NCI-H2107 (cell line): ENCODE results near the gene METTL9.
"Not testable (repeated sequence)": the region's sequence is repeated elsewhere in the genome, so short reads cannot be mapped to it uniquely, and the experiment has no call there.

Experiments used
- DNase-seq: peaks from one replicate; lab custom pipeline; 2025; lab: John Stamatoyannopoulos, UW

The METTL9 gene

DNA sequence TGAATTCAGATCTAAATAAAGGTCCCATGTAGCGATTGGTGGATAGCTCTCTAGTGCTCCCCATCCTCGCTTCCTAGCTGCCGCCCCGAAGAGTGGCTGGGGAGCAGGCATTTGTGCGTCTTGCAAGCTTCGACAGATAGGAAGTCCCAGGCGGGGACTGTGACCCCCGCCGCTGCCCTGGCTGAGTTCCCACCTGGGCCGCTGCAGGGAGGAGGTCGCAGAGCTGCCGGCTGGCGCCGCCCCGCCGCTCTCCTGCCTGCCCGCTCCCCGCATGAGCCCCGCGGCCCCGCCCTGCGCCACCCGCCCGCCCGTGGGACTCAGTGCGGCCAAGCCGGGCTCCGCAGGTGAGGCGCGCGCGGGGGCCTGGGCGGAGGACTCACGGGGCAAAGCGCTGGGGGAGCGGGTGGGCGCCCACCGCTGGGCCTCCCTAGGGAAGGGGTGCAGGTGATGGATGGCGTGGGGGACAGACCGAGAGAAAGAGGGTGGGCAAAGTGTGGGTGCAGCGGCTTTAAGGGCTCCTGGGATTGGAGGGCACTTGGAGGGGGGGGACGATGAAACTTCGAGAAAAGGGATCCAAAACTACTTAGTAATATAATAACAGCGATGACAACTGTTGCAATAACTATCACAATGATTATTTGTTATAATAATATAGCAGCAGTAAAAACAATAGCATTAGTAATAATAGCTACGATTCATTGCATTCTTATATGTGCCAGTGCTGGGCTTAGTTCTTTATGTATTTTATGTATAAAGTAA is 64.7 kb downstream of the METTL9 start, which contains the start of gene OTOA:
TSS of gene OTOA (plus strand) at position 80 of the 759 bp plus-strand sequence. CDS start 14,547 bp downstream, outside the sequence.
- no peak for DNase-seq

GRCh38 chr16:21664801-21665492 is 65.6 kb downstream of the METTL9 start:
- no peak for DNase-seq

DNA sequence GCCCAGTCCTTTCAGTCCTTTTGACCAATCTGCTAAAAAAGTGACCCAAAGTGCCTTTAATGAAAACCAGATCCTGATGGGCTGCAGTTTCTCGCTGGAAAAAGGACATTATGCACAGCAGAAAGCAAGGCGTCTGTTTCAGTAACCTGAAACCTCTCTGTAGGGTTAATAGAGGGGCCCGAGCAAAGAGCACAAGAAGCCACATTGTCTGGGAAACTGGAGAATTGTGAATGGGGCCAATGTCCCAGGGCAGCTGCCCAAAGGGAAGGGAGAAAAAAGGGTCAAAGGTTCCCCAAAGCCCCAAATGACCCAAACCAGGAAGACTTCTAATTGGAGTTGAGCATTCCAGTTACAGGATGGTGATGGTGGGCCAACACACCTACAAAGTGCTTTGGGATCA is 67.4 kb downstream of the METTL9 start:
- DNase-seq = no peak

- no peak for DNase-seq
These were observed 68.2 kb downstream of the METTL9 start for GRCh38 chr16:21667575-21667974.

- no peak for DNase-seq
These were observed 74.1 kb downstream of the METTL9 start for GRCh38 chr16:21673469-21673868.

DNA sequence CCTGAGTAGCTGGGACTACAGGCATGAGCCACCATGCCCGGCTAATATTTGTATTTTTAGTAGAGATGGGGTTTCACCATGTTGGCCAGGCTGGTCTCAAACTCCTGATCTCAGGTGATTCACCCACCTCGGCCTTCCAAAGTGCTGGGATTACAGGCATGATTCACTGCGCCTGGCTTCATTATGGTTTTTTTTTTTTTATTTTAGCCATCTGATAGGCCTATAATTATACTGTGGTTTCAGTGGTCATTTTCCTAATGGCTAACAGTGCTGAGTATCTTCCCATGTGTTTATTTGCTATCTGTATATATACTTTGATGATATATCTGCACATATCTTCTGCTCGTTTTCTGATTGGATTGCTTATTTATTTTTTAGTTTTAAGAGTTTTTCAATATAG is 75.1 kb downstream of the METTL9 start:
- DNase-seq = not testable (repeated sequence)

GRCh38 chr16:21680714-21681113 is 81.3 kb downstream of the METTL9 start:
- not testable (repeated sequence) for DNase-seq

DNA sequence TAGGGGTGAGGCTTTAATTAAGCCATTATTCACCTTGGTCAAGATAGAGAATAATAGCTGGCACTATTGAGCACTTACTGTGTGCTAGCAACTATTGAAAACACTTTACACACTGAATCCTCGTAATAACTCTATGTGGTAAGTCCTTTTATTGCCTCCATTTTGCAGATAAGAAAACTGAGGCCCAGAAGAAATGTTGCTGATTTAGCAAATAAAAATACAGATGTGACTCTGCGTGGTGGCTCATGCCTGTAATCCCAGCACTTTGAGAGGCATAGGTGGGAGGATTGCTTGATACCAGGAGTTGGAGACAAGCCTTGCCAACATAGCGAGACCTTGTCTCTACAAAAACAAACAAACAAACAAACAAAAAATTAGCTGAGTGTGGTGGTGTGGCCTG is 83.8 kb downstream of the METTL9 start:
- no peak for DNase-seq

DNA sequence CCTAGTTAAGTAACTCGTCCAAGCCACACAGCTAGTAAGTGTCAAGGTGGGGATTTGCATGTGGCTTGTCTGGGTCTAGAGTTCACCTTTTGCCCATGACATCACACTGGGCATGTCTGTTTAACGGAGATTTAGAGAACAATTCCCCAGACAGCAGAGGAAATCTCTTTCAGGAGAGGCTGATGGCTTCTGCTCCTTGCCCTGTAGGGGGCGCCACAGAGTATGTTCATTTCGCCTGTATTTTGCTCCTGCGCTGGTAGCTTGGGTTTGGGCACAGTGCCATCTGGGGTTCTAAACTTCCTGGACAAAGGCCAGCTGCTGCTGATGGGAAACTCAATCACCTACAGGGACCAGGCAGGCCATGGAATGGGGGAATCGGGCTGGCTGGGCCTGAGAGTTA is 84.8 kb downstream of the METTL9 start:
- DNase-seq = no peak

- DNase-seq = no peak
These were observed 85.7 kb downstream of the METTL9 start for GRCh38 chr16:21685034-21685455.

GRCh38 chr16:21689107-21689506 is 89.7 kb downstream of the METTL9 start:
- DNase-seq = no peak

- not testable (repeated sequence) for DNase-seq
These were observed 91.6 kb downstream of the METTL9 start for GRCh38 chr16:21690967-21691366.

- no peak for DNase-seq
These were observed 95.2 kb downstream of the METTL9 start for GRCh38 chr16:21694609-21695008.

DNA sequence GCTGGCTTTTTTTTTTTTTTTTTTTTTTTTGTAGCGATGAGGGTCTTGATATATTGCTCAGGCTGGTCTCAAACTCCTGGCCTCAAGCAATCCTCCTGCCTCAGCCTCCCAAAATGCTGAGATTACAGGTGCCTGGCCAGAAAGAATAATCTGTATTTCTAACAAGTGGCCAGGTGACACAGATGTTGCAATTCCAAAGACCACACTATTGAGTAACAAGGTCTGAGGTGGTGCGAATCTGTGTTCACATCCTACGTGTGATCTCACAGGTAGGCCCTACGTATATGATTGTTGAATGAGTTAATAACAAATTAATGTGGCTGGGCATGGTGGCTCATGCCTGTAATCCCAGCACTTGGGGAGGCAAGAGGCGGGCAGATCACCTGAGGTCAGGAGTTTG is 97.7 kb downstream of the METTL9 start:
- DNase-seq = no peak

DNA sequence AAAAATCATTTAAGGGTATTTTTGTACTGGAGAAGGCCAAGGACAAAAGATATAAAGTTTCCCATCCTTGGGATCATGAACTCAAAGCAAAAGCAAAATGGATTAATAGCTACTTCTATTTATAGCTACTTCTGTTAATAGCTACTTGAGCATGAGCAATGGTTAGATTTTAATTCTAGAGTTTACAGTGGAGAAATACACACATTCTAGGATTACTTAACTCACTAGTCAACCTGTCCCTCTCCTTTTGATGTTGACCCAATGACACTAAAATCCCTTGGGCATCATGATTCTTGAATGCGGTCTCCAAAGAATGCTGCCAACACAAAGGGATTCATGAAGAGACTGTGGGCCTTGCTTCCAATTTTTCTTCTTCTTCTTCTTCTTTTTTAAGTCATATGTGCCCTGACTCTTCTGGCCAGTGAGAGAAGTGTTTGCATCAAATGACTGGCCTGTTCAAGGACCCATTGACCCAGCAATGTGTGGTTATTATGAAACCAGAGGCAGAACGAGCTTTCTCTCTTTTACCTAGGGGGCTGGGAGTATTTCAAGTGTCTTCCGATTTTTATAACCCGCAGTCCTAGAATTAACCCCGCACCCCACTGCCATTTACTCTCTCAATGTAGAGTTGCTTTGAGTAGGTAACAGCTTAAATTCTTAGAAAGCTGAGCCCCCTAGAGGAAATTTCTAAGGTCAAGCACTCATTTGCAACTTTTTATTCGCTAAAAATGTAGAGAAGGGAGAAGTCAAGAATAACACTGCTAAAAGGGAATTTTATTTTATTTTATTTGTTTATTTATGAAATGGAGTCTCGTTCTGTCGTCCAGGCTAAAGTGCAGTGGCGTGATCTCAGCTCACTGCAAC is 99.0 kb downstream of the METTL9 start:
- DNase-seq = no peak

DNA sequence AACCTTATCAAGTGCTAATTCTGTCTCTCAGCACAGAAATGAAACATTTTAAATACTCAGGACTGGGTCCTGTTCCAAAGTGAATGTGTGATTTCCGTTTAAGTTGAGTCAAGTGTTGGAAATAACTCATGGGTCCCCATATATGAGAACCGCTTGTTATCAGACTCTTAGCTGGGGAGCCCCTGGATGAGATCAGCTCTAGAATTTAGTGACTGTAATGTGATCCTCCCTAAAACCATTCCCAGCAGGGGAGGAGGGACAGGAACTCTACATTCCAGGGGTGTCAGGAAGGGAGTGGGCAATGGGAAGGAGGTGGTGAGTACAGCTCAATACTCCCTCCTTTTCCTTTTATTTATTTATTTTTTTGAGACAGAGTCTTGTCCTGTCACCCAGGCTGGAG is 101.9 kb downstream of the METTL9 start:
- DNase-seq = no peak

- DNase-seq = no peak
These were observed 102.9 kb downstream of the METTL9 start for GRCh38 chr16:21702276-21702675.

- no peak for DNase-seq
These were observed 103.8 kb downstream of the METTL9 start for GRCh38 chr16:21703156-21703555.

GRCh38 chr16:21703589-21704174 is 104.3 kb downstream of the METTL9 start:
- no peak for DNase-seq

DNA sequence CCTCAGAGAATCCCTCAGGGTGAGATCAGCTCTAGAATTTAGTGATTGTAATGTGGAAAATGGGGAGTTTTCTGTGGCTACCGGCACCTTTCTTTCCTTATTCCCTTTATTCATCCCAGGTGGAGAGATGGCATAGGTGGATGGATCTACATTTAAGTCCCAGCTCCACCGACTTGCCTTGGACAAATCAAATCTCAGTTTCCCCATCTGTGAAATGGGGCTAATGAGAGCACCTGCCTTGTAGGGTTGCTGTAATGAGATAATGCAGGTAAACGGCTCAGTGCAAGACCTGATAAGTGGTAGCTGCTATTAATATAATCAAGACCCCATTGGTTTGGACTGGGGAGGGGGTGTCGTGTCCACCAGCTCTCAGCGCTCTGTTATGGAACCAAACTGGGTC is 104.9 kb downstream of the METTL9 start:
- no peak for DNase-seq

- DNase-seq = no peak
These were observed 105.4 kb downstream of the METTL9 start for GRCh38 chr16:21704733-21705132.
